AG09319 (cell line): ENCODE measurements around the gene POU3F2.

Experiments
- DNase-seq: peaks from one replicate; pipeline ENCODE4 v3.0.0-alpha.2; 2010; ENCODE audit warnings: low read depth; ENCODE audit errors: extremely low read depth
- CTCF ChIP-seq: IDR thresholded peaks from 2 replicates; pipeline ENCODE4 v1.5.1; 2011; ENCODE audit warnings: low read depth, mild to moderate bottlenecking, inconsistent platforms, low read length, moderate library complexity

POU3F2 gene

GRCh38 chr6:98836025-98836961 is 1.9 kb downstream of the POU3F2 start:
- TF ChIP-seq CTCF = no peak
- DNase-seq = no peak

- no peak for DNase-seq
- no peak for TF ChIP-seq CTCF
Observed at GRCh38 chr6:98836962-98837944, 2.9 kb downstream of the POU3F2 start.

- no peak for DNase-seq
- no peak for TF ChIP-seq CTCF
Observed at GRCh38 chr6:98838032-98838431, 3.7 kb downstream of the POU3F2 start.

GRCh38 chr6:98838975-98839374 is 4.6 kb downstream of the POU3F2 start:
- DNase-seq = no peak
- no peak for TF ChIP-seq CTCF

- DNase-seq = no peak
- TF ChIP-seq CTCF = peak; percentile 13
Observed at GRCh38 chr6:98839781-98840361, 5.5 kb downstream of the POU3F2 start.

GRCh38 chr6:98840385-98840784 is 6.0 kb downstream of the POU3F2 start:
- DNase-seq = no peak
- no peak for TF ChIP-seq CTCF
